ENCODE measurements around the gene ZNF366.

ZNF366 gene

GRCh38 chr5:72494623-72495124 lies 12.5 kb downstream of the ZNF366 start:
- no peak overlapping the region for H3K4me3 ChIP-seq (ENCODE audit: insufficient read depth, low read length, poor library complexity, severe bottlenecking)
- H3F3A ChIP-seq (ENCODE audit: insufficient read depth), result no peaks in the 10 kb centered on the region
- H3K9me3 ChIP-seq (ENCODE audit: insufficient read depth, low read length), result no peaks in the 10 kb centered on the region
- no peak overlapping the region for H3K9ac ChIP-seq (ENCODE audit: low read length)
- H3K4me2 ChIP-seq (ENCODE audit: low read depth, low read length, poor library complexity, severe bottlenecking), result no peak overlapping the region
- no peaks in the 10 kb centered on the region for H4K20me1 ChIP-seq (ENCODE audit: low read depth, low read length)
- no peaks in the 10 kb centered on the region for H3K27me3 ChIP-seq (ENCODE audit: low read length)
- TF ChIP-seq CTCF (IDR thresholded peaks at IDR 0.05; ENCODE audit: insufficient read depth, low read length, poor library complexity, severe bottlenecking) (no peak), EZH2phosphoT487 (conservative IDR thresholded peaks at IDR 0.05; ENCODE audit: low read length) (no peak)
- H3K36me3 ChIP-seq (ENCODE audit: low read length), result no peaks in the 10 kb centered on the region
- H3K79me2 ChIP-seq (ENCODE audit: insufficient read depth, low read length), result no peaks in the 10 kb centered on the region
- H3K27ac ChIP-seq (ENCODE audit: low read depth, low read length), result no peak overlapping the region
- no peaks in the 10 kb centered on the region; the same call in 1 of the 2 replicates for H3K9me2 ChIP-seq (replicated peaks; ENCODE audit: insufficient read depth, low read length)
- H2AFZ ChIP-seq (ENCODE audit: low read depth, low read length, severe bottlenecking), result no peak overlapping the region

GRCh38 chr5:72489536-72489935 lies 17.7 kb downstream of the ZNF366 start:
- Histone ChIP-seq H3K4me2 (ENCODE audit: low read depth, low read length, poor library complexity, severe bottlenecking) (no peak overlapping the region), H2AFZ (ENCODE audit: low read depth, low read length, severe bottlenecking) (no peak overlapping the region), H3K9ac (ENCODE audit: low read length) (no peak overlapping the region), H3K9me2 (replicated peaks; ENCODE audit: insufficient read depth, low read length) (no peaks in the 10 kb centered on the region; the same call in 1 of the 2 replicates), H4K20me1 (ENCODE audit: low read depth, low read length) (no peaks in the 10 kb centered on the region), H3K27me3 (ENCODE audit: low read length) (no peaks in the 10 kb centered on the region), H3K4me3 (ENCODE audit: insufficient read depth, low read length, poor library complexity, severe bottlenecking) (no peak overlapping the region), H3F3A (ENCODE audit: insufficient read depth) (no peaks in the 10 kb centered on the region), H3K36me3 (ENCODE audit: low read length) (no peaks in the 10 kb centered on the region), H3K27ac (ENCODE audit: low read depth, low read length) (no peak overlapping the region), H3K79me2 (ENCODE audit: insufficient read depth, low read length) (no peaks in the 10 kb centered on the region), H3K9me3 (ENCODE audit: insufficient read depth, low read length) (no peaks in the 10 kb centered on the region)
- TF ChIP-seq CTCF (IDR thresholded peaks at IDR 0.05; ENCODE audit: insufficient read depth, low read length, poor library complexity, severe bottlenecking) (no peak), EZH2phosphoT487 (conservative IDR thresholded peaks at IDR 0.05; ENCODE audit: low read length) (no peak)

DNA sequence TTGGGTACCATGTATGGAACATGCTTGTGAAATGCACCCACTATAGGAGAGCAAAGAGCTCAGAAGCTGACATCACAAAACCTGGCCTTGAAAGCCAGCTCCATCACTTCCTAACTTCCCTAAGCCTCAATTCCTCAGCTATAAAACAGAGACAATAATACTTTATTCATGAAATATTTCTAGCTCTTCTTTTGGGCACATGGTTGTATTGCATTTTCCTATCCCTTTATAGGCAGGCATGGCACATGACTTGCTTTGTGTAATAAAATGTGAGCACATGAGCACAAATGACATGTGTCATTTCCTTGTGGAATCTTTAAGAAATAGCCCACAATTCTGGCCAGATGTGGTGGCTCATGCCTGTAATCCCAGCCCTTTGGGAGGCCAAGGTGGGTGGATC lies 18.5 kb downstream of the ZNF366 start:
- Histone ChIP-seq H3K9ac (ENCODE audit: low read length) (no peak overlapping the region), H3K36me3 (ENCODE audit: low read length) (no peaks in the 10 kb centered on the region), H3K27ac (ENCODE audit: low read depth, low read length) (no peak overlapping the region), H3K4me2 (ENCODE audit: low read depth, low read length, poor library complexity, severe bottlenecking) (no peak overlapping the region), H3F3A (ENCODE audit: insufficient read depth) (no peaks in the 10 kb centered on the region), H3K4me3 (ENCODE audit: insufficient read depth, low read length, poor library complexity, severe bottlenecking) (no peak overlapping the region), H3K9me3 (ENCODE audit: insufficient read depth, low read length) (no peaks in the 10 kb centered on the region), H4K20me1 (ENCODE audit: low read depth, low read length) (no peaks in the 10 kb centered on the region), H3K27me3 (ENCODE audit: low read length) (no peaks in the 10 kb centered on the region), H3K79me2 (ENCODE audit: insufficient read depth, low read length) (no peaks in the 10 kb centered on the region), H2AFZ (ENCODE audit: low read depth, low read length, severe bottlenecking) (no peak overlapping the region), H3K9me2 (replicated peaks; ENCODE audit: insufficient read depth, low read length) (no peaks in the 10 kb centered on the region; the same call in 1 of the 2 replicates)
- no peak for TF ChIP-seq CTCF (IDR thresholded peaks at IDR 0.05; ENCODE audit: insufficient read depth, low read length, poor library complexity, severe bottlenecking)
- TF ChIP-seq EZH2phosphoT487 (conservative IDR thresholded peaks at IDR 0.05; ENCODE audit: low read length), result no peak
